Activated CD4-positive, CD25-positive, alpha-beta regulatory T cell treated with anti-CD3 and anti-CD28 coated beads, Interleukin-2, amount 50 U/mL, for 24 hours (primary cell): ENCODE results near the gene EGFLAM.

Experiments used
- ATAC-seq, 2 donors: fragments of 150-1000 bp; cut with Tn5 transposase; one replicate each; pipeline ENCODE4 v1.10.0; 2021; ENCODE audit warnings: mild to moderate bottlenecking in 1 of 2, moderate library complexity in 1 of 2

The EGFLAM gene

GRCh38 chr5:38451074-38451725 lies 192.8 kb downstream of the EGFLAM start:
- ATAC-seq = no peak

GRCh38 chr5:38452201-38452600 lies 193.8 kb downstream of the EGFLAM start:
- no peak for ATAC-seq

GRCh38 chr5:38453506-38453905 lies 195.1 kb downstream of the EGFLAM start:
- ATAC-seq = peak; percentile 84

GRCh38 chr5:38453921-38454320 lies 195.6 kb downstream of the EGFLAM start:
- no peak for ATAC-seq

GRCh38 chr5:38455796-38456330 lies 197.5 kb downstream of the EGFLAM start:
- ATAC-seq = no peak

- no peak for ATAC-seq
Measured at GRCh38 chr5:38456657-38457399, 198.5 kb downstream of the EGFLAM start.

- ATAC-seq = no peak
Measured at GRCh38 chr5:38458174-38458573, 199.8 kb downstream of the EGFLAM start.

- no peak for ATAC-seq
Measured at GRCh38 chr5:38462976-38463633, 204.7 kb downstream of the EGFLAM start.

- ATAC-seq = no peak
Measured at GRCh38 chr5:38463634-38464521, 205.5 kb downstream of the EGFLAM start.

- ATAC-seq = no peak
Measured at GRCh38 chr5:38465061-38465460, 206.7 kb downstream of the EGFLAM start.

GRCh38 chr5:38465702-38466423 lies 207.5 kb downstream of the EGFLAM start:
- ATAC-seq = no peak

- ATAC-seq = no peak
Measured at GRCh38 chr5:38466424-38467189, 208.2 kb downstream of the EGFLAM start.

GRCh38 chr5:38467353-38468040 lies 209.1 kb downstream of the EGFLAM start:
- no peak for ATAC-seq

- ATAC-seq = no peak
Measured at GRCh38 chr5:38468202-38468673, 209.9 kb downstream of the EGFLAM start.

GRCh38 chr5:38468978-38469706 lies 210.8 kb downstream of the EGFLAM start:
- no peak for ATAC-seq

GRCh38 chr5:38469707-38470267 lies 211.4 kb downstream of the EGFLAM start:
- no peak for ATAC-seq

- ATAC-seq = no peak
Measured at GRCh38 chr5:38471709-38472108, 213.3 kb downstream of the EGFLAM start.

- ATAC-seq = no peak
Measured at GRCh38 chr5:38472541-38472940, 214.2 kb downstream of the EGFLAM start.

- no peak for ATAC-seq
Measured at GRCh38 chr5:38473008-38473407, 214.6 kb downstream of the EGFLAM start.
